GM10266 (cell line): Measurements from ENCODE around the gene LDB1.

Source experiments
- DNase-seq: peaks from one replicate; pipeline ENCODE4 v3.0.0; 2012; ENCODE audit errors: extremely low spot score
- TF ChIP-seq, protein P1 (sequence below): IDR thresholded peaks from 2 replicates; pipeline ENCODE4 v1.5.1; 2012; ENCODE audit warnings: mild to moderate bottlenecking, low read depth; ENCODE audit not compliant: control insufficient read depth, insufficient read depth; ENCODE audit errors: missing control alignments

LDB1 gene, protein sequence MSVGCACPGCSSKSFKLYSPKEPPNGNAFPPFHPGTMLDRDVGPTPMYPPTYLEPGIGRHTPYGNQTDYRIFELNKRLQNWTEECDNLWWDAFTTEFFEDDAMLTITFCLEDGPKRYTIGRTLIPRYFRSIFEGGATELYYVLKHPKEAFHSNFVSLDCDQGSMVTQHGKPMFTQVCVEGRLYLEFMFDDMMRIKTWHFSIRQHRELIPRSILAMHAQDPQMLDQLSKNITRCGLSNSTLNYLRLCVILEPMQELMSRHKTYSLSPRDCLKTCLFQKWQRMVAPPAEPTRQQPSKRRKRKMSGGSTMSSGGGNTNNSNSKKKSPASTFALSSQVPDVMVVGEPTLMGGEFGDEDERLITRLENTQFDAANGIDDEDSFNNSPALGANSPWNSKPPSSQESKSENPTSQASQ

DNA sequence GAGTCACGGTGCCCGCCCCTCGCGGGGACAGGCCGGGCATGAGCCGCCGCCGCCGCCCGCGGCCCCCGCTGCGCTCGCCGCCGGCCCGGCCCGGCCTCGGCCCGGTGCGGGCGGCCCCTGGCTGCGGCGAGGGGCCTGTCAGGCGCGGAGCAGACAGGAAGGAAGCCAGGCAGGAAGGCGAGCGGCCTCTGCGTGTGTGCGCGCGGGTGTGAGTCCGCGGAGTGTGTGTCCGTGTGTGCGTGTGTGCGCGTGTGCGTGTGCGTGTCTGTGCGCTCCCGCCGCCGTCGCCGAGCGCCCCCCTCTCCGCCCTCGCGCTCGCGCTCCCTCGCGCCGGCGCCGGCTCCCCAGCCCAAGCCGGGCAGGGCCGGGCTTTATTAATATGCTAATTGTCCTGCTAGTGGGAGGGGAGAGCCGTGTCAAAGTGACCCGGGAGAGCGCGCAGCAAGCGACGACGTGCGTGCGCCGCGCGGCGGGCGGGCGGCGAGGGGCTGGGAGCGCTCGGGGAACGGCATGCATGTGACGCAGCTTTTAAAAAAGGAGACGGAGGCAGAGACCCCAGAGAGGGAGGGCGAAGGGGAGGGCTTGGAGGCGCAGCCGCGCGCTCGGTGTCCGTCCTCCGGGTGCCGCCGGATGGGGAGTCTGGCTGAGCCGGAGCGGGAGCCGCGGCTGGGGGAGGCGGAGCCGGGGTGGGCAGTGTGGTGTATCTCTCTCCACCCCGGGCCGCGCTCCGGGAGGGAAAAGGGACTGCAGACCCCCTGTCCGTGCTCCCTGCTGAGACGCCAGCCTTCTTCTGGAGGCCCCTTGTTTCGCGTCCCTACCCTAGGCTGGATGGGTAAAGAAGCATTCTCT, at the start of gene LDB1:
LDB1 (minus strand) TSS at position 227 of the 849 bp plus-strand sequence. CDS start 258 bp downstream, outside the sequence.
- peak; percentile 91 for DNase-seq
- TF ChIP-seq, protein P1, sequence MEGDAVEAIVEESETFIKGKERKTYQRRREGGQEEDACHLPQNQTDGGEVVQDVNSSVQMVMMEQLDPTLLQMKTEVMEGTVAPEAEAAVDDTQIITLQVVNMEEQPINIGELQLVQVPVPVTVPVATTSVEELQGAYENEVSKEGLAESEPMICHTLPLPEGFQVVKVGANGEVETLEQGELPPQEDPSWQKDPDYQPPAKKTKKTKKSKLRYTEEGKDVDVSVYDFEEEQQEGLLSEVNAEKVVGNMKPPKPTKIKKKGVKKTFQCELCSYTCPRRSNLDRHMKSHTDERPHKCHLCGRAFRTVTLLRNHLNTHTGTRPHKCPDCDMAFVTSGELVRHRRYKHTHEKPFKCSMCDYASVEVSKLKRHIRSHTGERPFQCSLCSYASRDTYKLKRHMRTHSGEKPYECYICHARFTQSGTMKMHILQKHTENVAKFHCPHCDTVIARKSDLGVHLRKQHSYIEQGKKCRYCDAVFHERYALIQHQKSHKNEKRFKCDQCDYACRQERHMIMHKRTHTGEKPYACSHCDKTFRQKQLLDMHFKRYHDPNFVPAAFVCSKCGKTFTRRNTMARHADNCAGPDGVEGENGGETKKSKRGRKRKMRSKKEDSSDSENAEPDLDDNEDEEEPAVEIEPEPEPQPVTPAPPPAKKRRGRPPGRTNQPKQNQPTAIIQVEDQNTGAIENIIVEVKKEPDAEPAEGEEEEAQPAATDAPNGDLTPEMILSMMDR = peak; percentile 22

DNA sequence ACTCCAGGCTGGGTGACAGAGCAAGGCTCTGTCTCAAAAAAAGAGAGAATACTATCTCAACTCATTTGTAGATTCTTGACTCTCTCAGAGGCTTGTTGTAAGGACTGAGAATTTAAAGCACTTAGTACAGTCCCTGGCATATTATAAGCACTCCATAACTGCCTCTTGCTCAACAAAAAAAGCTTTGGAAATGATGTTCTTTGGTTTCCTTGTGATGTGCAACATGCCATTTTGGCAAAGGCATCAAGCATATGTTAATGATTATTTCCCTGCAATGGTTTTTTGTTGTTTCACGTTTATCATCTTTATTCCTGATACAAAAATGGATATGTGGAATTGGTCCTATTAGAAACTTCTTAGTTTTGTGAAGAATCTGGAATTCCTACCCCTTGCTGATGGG, 47.7 kb upstream of the LDB1 start:
- DNase-seq = no peak
- TF ChIP-seq, protein P1 = no peak

DNA sequence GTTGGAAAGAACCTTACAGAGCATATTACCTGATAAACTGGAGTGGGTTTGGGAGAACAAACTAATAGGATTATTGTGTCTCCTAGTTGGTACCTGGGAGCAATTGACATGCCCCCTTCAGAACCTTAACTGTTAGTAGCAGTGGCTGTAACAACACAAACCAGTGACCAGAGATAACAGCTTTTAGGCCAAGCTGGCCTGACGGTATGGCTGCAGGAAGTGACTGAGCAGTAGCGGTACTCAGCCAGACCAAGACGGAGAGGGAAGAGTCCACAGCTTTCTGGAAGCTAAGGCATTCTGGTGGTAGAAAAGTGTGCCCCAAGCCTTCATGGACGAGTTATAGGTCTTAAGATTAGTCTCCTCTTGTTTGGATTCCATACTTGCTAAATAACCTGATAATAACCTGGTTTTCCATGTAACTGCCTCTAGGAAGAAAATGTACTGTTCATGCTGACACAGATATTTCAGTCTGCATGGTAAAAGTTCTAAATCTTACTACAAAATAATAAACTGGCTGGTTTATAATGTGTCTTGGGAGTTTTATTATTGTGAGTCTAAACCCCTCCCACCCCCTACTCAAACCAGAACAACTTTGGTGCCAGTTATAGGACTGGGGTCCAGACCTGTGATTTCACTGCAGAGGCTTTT, 43.3 kb upstream of the LDB1 start:
- no peak for DNase-seq
- TF ChIP-seq, protein P1 = no peak

DNA sequence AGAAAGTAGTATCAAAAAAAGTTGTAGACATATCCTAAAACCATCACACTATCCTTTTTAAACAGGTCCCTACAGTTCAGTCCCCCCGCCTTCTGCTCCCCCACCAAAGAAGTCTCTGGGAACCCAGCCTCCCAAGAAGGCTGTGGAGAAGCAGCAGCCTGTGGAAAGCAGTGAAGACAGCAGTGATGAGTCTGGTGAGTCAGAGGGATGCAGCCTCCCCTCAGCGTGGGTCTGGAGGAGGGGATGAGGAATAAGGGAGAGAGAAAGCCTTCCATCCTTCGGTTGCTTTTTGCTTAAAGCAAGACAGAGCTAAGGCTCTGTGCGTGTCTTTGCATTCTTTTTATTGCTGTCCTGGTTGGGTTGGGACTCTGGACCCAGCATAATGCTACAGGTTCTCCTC, 39.7 kb upstream of the LDB1 start:
- TF ChIP-seq, protein P1 = no peak
- DNase-seq = no peak

DNA sequence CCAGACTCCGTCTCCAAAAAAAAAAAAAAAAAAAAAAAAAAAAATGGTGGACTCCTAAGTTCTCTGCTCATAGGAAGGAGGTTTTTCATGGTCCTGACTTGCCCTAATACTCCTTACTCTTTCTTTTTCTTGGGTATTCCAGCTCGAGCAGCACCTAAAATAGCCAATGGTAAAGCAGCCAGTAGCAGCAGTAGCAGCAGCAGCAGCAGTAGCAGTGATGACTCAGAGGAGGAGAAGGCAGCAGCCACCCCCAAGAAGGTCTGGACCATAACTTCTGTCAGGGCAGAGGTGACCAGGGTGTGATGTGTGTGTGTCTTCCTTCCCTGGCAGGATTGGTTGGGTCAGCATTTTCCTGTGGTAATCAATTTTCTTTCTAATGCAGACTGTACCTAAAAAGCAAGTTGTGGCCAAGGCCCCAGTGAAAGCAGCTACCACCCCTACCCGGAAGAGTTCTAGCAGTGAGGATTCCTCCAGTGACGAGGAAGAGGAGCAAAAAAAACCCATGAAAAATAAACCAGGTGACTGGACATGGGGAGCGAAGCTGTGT, 39.0 kb upstream of the LDB1 start:
- TF ChIP-seq, protein P1 = no peak
- no peak for DNase-seq

DNA sequence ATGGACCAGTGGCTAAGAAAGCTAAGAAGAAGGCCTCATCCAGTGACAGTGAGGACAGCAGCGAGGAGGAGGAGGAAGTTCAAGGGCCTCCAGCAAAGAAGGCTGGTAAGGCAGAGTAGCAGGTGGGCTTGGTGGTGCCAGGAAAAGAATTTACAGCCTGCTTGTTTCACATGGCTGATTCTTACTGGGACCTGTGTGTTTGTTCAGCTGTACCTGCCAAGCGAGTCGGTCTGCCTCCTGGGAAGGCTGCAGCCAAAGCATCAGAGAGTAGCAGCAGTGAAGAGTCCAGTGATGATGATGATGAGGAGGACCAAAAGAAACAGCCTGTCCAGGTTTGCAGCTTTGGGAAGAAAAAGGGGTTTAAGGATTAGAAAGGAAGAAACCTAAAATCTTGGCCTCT, 37.1 kb upstream of the LDB1 start:
- TF ChIP-seq, protein P1 = no peak
- DNase-seq = no peak
